ENCODE data around the gene OPRD1. TPM values are rescaled to one million over a fixed set of nuclear protein-coding genes. Genes with fewer than 3 reads are reported as not detected.

OPRD1 gene
- total and polyA plus RNA-seq, 4 donors, result 0.01 TPM; not detected in 3

- Histone ChIP-seq H3K4me1 (ENCODE audit: control insufficient read depth in 4 of 4, insufficient read depth in 4 of 4, low read length in 3 of 4) (peaks cover 6 to 30% (median 13%) of the 10 kb centered on the region in 4 donors), H3K9ac (ENCODE audit: low read depth in 1 of 2, low read length in 2 of 2) (no peak overlapping the region), H3K9me3 (ENCODE audit: control insufficient read depth in 4 of 4, low read length in 3 of 4) (no peaks in the 10 kb centered on the region), H3K27ac (ENCODE audit: low read depth in 1 of 2, low read length in 2 of 2) (peak overlapping the region; percentile 91 to 97), H3K4me3 (ENCODE audit: low read depth in 1 of 3, low read length in 3 of 3) (peak overlapping the region; percentile 28 to 92 (median 82)), H3K36me3 (ENCODE audit: control insufficient read depth in 4 of 4, insufficient read depth in 3 of 4, low read depth in 1 of 4, low read length in 3 of 4) (no peaks in the 10 kb centered on the region), H3K27me3 (ENCODE audit: control insufficient read depth in 4 of 4, insufficient read depth in 4 of 4, low read length in 3 of 4) (no peaks in the 10 kb centered on the region)
- 64% methylated on average over 17 of the region's 17 CpGs for WGBS
- TF ChIP-seq CTCF (IDR thresholded peaks at IDR 0.05; ENCODE audit: low read depth, low read length, missing input control), result no peak
- TF ChIP-seq JUND (IDR thresholded peaks at IDR 0.05), result no peak
- TF ChIP-seq ATF3 (IDR thresholded peaks at IDR 0.05), result no peak
- TF ChIP-seq REST (IDR thresholded peaks at IDR 0.05), result no peak
- no peak for TF ChIP-seq YY1 (IDR thresholded peaks at IDR 0.05)
- no peak for TF ChIP-seq RAD21 (IDR thresholded peaks at IDR 0.05)
- TF ChIP-seq HNF4A (conservative IDR thresholded peaks at IDR 0.05), result no peak
- TF ChIP-seq RXRA (IDR thresholded peaks at IDR 0.05), result no peak
- peak; percentile 45 for DNase-seq (ENCODE audit: low spot score)
These were observed 74.2 kb downstream of the OPRD1 start for GRCh38 chr1:28885977-28886730.

GRCh38 chr1:28886731-28887418 is 74.9 kb downstream of the OPRD1 start:
- Histone ChIP-seq H3K9ac (ENCODE audit: low read depth in 1 of 2, low read length in 2 of 2) (peak overlapping the region; percentile 48 to 82), H3K36me3 (ENCODE audit: control insufficient read depth in 4 of 4, insufficient read depth in 3 of 4, low read depth in 1 of 4, low read length in 3 of 4) (no peaks in the 10 kb centered on the region), H3K4me1 (ENCODE audit: control insufficient read depth in 4 of 4, insufficient read depth in 4 of 4, low read length in 3 of 4) (peaks cover 6 to 28% (median 13%) of the 10 kb centered on the region in 4 donors), H3K9me3 (ENCODE audit: control insufficient read depth in 4 of 4, low read length in 3 of 4) (no peaks in the 10 kb centered on the region), H3K4me3 (ENCODE audit: low read depth in 1 of 3, low read length in 3 of 3) (peak overlapping the region; percentile 69 to 92 (median 82)), H3K27ac (ENCODE audit: low read depth in 1 of 2, low read length in 2 of 2) (peak overlapping the region; percentile 91 to 97), H3K27me3 (ENCODE audit: control insufficient read depth in 4 of 4, insufficient read depth in 4 of 4, low read length in 3 of 4) (no peaks in the 10 kb centered on the region)
- 2% methylated on average over 43 of the region's 43 CpGs for WGBS
- peak; percentile 92 for DNase-seq (ENCODE audit: low spot score)
- TF ChIP-seq HNF4G (IDR thresholded peaks at IDR 0.05), result no peak
- TF ChIP-seq JUND (IDR thresholded peaks at IDR 0.05), result no peak
- no peak for TF ChIP-seq EGR1 (IDR thresholded peaks at IDR 0.05; ENCODE audit: low read depth in 2 of 2)
- TF ChIP-seq MAX (IDR thresholded peaks at IDR 0.05), result no peak
- no peak for TF ChIP-seq NR2F2 (IDR thresholded peaks at IDR 0.05)
- peak; percentile 61 for TF ChIP-seq TAF1 (conservative IDR thresholded peaks at IDR 0.05)
- peak; percentile 87 for TF ChIP-seq SP1 (IDR thresholded peaks at IDR 0.05)
- no peak for TF ChIP-seq FOXA1 (IDR thresholded peaks at IDR 0.05)
- TF ChIP-seq ZBTB33 (IDR thresholded peaks at IDR 0.05), result no peak
- TF ChIP-seq GABPA (IDR thresholded peaks at IDR 0.05 in 1 of 2, conservative IDR thresholded peaks at IDR 0.05 in 1 of 2), result peak in 1 of 2 donors; percentile 21
- no peak for TF ChIP-seq FOXA2 (IDR thresholded peaks at IDR 0.05)
- TF ChIP-seq CTCF (IDR thresholded peaks at IDR 0.05; ENCODE audit: low read depth, low read length, missing input control), result peak; percentile 2
- no peak for TF ChIP-seq ATF3 (IDR thresholded peaks at IDR 0.05)
- TF ChIP-seq RXRA (IDR thresholded peaks at IDR 0.05), result peak in 1 of 2 donors; percentile 34
- TF ChIP-seq RAD21 (IDR thresholded peaks at IDR 0.05), result peak; percentile 28 to 35
